Ovary (tissue), 9 donors: ENCODE results near the gene TYMP. TPM values are rescaled to one million over a fixed set of nuclear protein-coding genes. Genes with fewer than 3 reads are reported as not detected.

Experiments
- DNase-seq, 5 donors: peaks; one replicate each; pipeline ENCODE4 v3.0.0-alpha.2; 2019 to 2020
- H3K27ac ChIP-seq, 2 donors: fragments of 200-600 bp; one replicate each; pipeline versions ENCODE4 v1.5.1 to v1.8.0; 2019 to 2022
- H3K27me3 ChIP-seq: fragments of 200-600 bp; one replicate; pipeline ENCODE4 v1.8.0; 2022
- H3K36me3 ChIP-seq: fragments of 200-600 bp; sonication (generic); one replicate; pipeline ENCODE4 v1.5.1; 2019
- H3K4me1 ChIP-seq: one replicate; pipeline ENCODE4 v1.8.1; 2013; ENCODE audit warnings: mild to moderate bottlenecking, moderate library complexity; ENCODE audit not compliant: insufficient read depth
- H3K4me3 ChIP-seq: fragments of 200-600 bp; sonication (generic); one replicate; pipeline ENCODE4 v1.5.1; 2017
- H3K9me3 ChIP-seq, 2 donors: fragments of 200-600 bp in 1 of 2; sonication (generic) in 1 of 2; one replicate each; pipeline versions ENCODE4 v1.5.1 to v1.8.1; 2013 to 2019; ENCODE audit warnings: mild to moderate bottlenecking in 1 of 2, moderate library complexity in 1 of 2
- CTCF ChIP-seq, 3 donors: fragments of 450-650 bp in 2 of 3; fragments of 200-600 bp in 1 of 3; IDR thresholded peaks; one replicate each; pipeline versions ENCODE4 v1.5.1 to v1.8.0; 2016 to 2022; ENCODE audit warnings: antibody characterized with exemption in 3 of 3, mild to moderate bottlenecking in 1 of 3
- EP300 ChIP-seq: sonication (generic); formaldehyde crosslinking; IDR thresholded peaks from one replicate; pipeline ENCODE4 v1.6.1; 2017; ENCODE audit warnings: antibody characterized with exemption
- POLR2A ChIP-seq: fragments of 450-650 bp; IDR thresholded peaks from one replicate; pipeline ENCODE4 v1.6.1; 2017; ENCODE audit warnings: antibody characterized with exemption, mild to moderate bottlenecking, moderate library complexity
- WGBS, 3 donors: extraction: QIAGEN DNeasy Blood & Tissue Kit in 1 of 3; methylation state at CpG; one replicate each; pipeline versions ENCODE4 v1.1.5 to v1.1.7; 2013 to 2017; 5-methylcytosine and 5-hydroxymethylcytosine counted together
- intact Hi-C, 4 donors: fragments of 100-400 bp; cut with DNase I; formaldehyde crosslinking; loops; one replicate each; pipeline versions ENCODE4 v1.11.0 to v1.15.1; 2022 to 2023
- polyA plus RNA-seq, 2 donors: library from polyadenylated mRNA; stranded (reverse); fragments of 200-250 nt in 1 of 2; fragments of 350-450 nt in 1 of 2; fragmentation: Illumina TruSeq in 1 of 2; extraction: RNeasy Lipid Tissue Mini Kit (QIAGEN cat#74804) in 1 of 2; gene quantifications; one replicate each; pipeline ENCODE4 v1.2.3, GENCODE V29; 2013 to 2014
- total RNA-seq, 7 donors: library from RNA; depleted of rRNA in 2 of 7; stranded (reverse); fragments of >200 nt in 2 of 7; fragmentation: NEBNext Ultra II Directional in 3 of 7; extraction: Animal tissue kit (Norgen Biotek cat#: 25700) in 3 of 7; gene quantifications; one replicate each; pipeline versions ENCODE4 v1.1.0 to v1.2.4, GENCODE V29; 2016 to 2023
- donor health status: DM: no; HTN: no; CAD: no; lungs with moderate emphysema.
- donor health status: DM: no; HTN: no; CAD: no.
- donor health status: Bipolar disorder and iron deficiency.
- donor health status: DM: yes; HTN: yes; CAD: no.
- donor health status: DM: no; HTN: no; CAD: no.
- donor health status: DM: yes; HTN: yes; CAD: no.

TYMP gene
- total and polyA plus RNA-seq, 9 donors = 2.7 to 72.4 (median 14.8) TPM

- Histone ChIP-seq H3K36me3 (no peaks in the 10 kb centered on the region), H3K27ac (no peak overlapping the region), H3K9me3 (no peaks in the 10 kb centered on the region), H3K4me1 (no peaks in the 10 kb centered on the region), H3K4me3 (no peak overlapping the region), H3K27me3 (no peaks in the 10 kb centered on the region)
- DNase-seq = peak in 1 of 5 donors; percentile 14
- 71 to 79% (median 77%) methylated on average over 23 to 31 of the region's 31 CpGs for WGBS, 3 donors
- intact Hi-C loops = no loop called here
- TF ChIP-seq EP300 (no peak), CTCF (IDR thresholded peaks at IDR 0.05) (no peak), POLR2A (no peak)
Observed at GRCh38 chr22:50489363-50490243, 40.2 kb downstream of the TYMP start.

- no peak for TF ChIP-seq CTCF (IDR thresholded peaks at IDR 0.05)
- no peak for TF ChIP-seq EP300
- no peak for TF ChIP-seq POLR2A
- intact Hi-C loops = no loop called here
- H3K27ac ChIP-seq = no peak overlapping the region
- H3K27me3 ChIP-seq = no peaks in the 10 kb centered on the region
- no peaks in the 10 kb centered on the region for H3K4me1 ChIP-seq
- no peaks in the 10 kb centered on the region for H3K36me3 ChIP-seq
- H3K9me3 ChIP-seq = no peaks in the 10 kb centered on the region
- H3K4me3 ChIP-seq = no peak overlapping the region
- DNase-seq = peak in 2 of 5 donors; percentile 9 to 20
- 65 to 70% (median 69%) methylated on average over 15 to 19 of the region's 19 CpGs for WGBS, 3 donors
Observed at GRCh38 chr22:50488886-50489285, 40.9 kb downstream of the TYMP start.

GRCh38 chr22:50488006-50488677, 41.7 kb downstream of the TYMP start:
- no peak overlapping the region for H3K27ac ChIP-seq
- no peaks in the 10 kb centered on the region for H3K36me3 ChIP-seq
- H3K9me3 ChIP-seq = no peaks in the 10 kb centered on the region
- no peaks in the 10 kb centered on the region for H3K4me1 ChIP-seq
- intact Hi-C loops = no loop called here
- WGBS, 3 donors = 69 to 80% (median 76%) methylated on average over 11 to 18 of the region's 18 CpGs
- peak in 2 of 5 donors; percentile 16 to 19 for DNase-seq
- no peak for TF ChIP-seq POLR2A
- no peak for TF ChIP-seq EP300
- TF ChIP-seq CTCF (IDR thresholded peaks at IDR 0.05) = no peak
- no peaks in the 10 kb centered on the region for H3K27me3 ChIP-seq
- H3K4me3 ChIP-seq = no peak overlapping the region

GRCh38 chr22:50487290-50488005, 42.4 kb downstream of the TYMP start:
- DNase-seq = peak in 1 of 5 donors; percentile 10
- no peaks in the 10 kb centered on the region for H3K9me3 ChIP-seq
- no peak overlapping the region for H3K4me3 ChIP-seq
- TF ChIP-seq EP300 (no peak), CTCF (IDR thresholded peaks at IDR 0.05) (no peak), POLR2A (no peak)
- no peaks in the 10 kb centered on the region for H3K27me3 ChIP-seq
- H3K27ac ChIP-seq = no peak overlapping the region
- H3K4me1 ChIP-seq = no peaks in the 10 kb centered on the region
- H3K36me3 ChIP-seq = no peaks in the 10 kb centered on the region
- intact Hi-C loops = no loop called here
- 77 to 83% (median 78%) methylated on average over 22 to 23 of the region's 23 CpGs for WGBS, 3 donors
